Urinary bladder (tissue), 4 donors: ENCODE measurements around the gene ZNF277. TPM values are rescaled to one million over a fixed set of nuclear protein-coding genes. Genes with fewer than 3 reads are reported as not detected.

Source experiments
- DNase-seq: peaks from one replicate; pipeline ENCODE4 v3.0.0-alpha.2; 2015; ENCODE audit errors: extremely low spot score
- H3K27ac ChIP-seq: one replicate; pipeline ENCODE4 v1.5.1; 2013; ENCODE audit warnings: low read depth, mild to moderate bottlenecking, moderate library complexity
- H3K36me3 ChIP-seq: one replicate; pipeline ENCODE4 v1.6.1; 2013; ENCODE audit warnings: mild to moderate bottlenecking, moderate library complexity; ENCODE audit not compliant: insufficient read depth
- H3K4me1 ChIP-seq: one replicate; pipeline ENCODE4 v1.6.1; 2013; ENCODE audit warnings: mild to moderate bottlenecking, moderate library complexity; ENCODE audit not compliant: insufficient read depth
- H3K4me3 ChIP-seq: one replicate; pipeline ENCODE4 v1.5.1; 2013; ENCODE audit warnings: low read depth, low read length
- WGBS: extraction: QIAGEN DNeasy Blood & Tissue Kit; methylation state at CpG from one replicate; pipeline ENCODE4 v1.1.7; 2013; 5-methylcytosine and 5-hydroxymethylcytosine counted together
- polyA plus RNA-seq: library from polyadenylated mRNA; stranded (reverse); fragments of 200-250 nt; gene quantifications from one replicate; pipeline ENCODE4 v1.2.3, GENCODE V29; 2013
- total RNA-seq: library from RNA; depleted of rRNA; stranded (reverse); fragments of >200 nt; gene quantifications from one replicate; pipeline ENCODE4 v1.2.3, GENCODE V29; 2014
- donor health status: healthy with polysubstance abuse.
- donor health status: healthy.

Gene ZNF277
- total and polyA plus RNA-seq, 2 donors = 18.6 to 53.1 TPM

DNA sequence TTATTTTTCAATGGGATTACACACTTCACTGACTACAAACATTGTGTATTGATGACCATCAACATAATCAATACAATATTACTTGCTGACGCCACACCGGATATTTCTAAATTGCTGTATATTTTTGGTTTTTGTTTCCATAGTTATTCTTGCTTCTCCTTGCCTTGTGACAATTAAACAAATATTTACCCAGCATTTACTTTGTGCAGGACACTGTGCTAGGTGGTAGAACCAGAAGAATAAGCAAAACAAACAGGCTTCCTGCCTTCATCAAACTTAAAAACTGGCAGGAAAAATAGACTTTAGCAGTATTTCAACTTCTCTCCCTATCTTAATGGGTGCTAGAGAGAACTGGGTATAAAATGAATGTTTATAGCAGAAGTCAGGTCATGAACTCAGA, 50.6 kb downstream of the ZNF277 start:
- no peaks in the 10 kb centered on the region for H3K4me1 ChIP-seq
- WGBS = 83% methylated on average over 2 of the region's 2 CpGs
- H3K36me3 ChIP-seq = peaks cover 3% of the 10 kb centered on the region
- H3K27ac ChIP-seq = no peak overlapping the region
- H3K4me3 ChIP-seq = no peak overlapping the region
- no peak for DNase-seq

GRCh38 chr7:112260911-112261310, 54.4 kb downstream of the ZNF277 start:
- H3K4me3 ChIP-seq = no peak overlapping the region
- WGBS = 60% methylated on average over 2 of the region's 2 CpGs
- no peaks in the 10 kb centered on the region for H3K4me1 ChIP-seq
- H3K27ac ChIP-seq = no peak overlapping the region
- H3K36me3 ChIP-seq = no peaks in the 10 kb centered on the region
- no peak for DNase-seq

DNA sequence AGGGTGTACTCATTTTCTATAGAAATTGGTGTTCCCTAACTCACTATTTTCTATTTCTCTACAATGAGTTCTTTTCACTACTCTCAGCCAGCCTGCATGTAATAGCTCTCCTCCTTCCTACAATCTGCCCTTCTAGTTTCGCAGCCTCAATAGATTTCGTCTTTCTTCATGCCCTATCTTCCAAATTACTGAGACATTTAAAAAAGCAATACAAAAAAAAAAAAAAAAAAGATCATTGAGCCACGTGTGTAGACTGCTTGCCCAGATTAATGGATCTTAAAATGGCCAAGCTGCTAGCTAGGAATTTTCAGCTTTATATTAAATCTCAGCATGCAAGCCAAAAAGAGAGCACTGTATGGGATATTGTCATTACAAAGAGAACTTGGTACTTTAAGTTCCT, 55.5 kb downstream of the ZNF277 start:
- Histone ChIP-seq H3K27ac (no peak overlapping the region), H3K36me3 (no peaks in the 10 kb centered on the region), H3K4me3 (no peak overlapping the region), H3K4me1 (no peaks in the 10 kb centered on the region)
- no peak for DNase-seq
- 72% methylated on average over 3 of the region's 3 CpGs for WGBS

DNA sequence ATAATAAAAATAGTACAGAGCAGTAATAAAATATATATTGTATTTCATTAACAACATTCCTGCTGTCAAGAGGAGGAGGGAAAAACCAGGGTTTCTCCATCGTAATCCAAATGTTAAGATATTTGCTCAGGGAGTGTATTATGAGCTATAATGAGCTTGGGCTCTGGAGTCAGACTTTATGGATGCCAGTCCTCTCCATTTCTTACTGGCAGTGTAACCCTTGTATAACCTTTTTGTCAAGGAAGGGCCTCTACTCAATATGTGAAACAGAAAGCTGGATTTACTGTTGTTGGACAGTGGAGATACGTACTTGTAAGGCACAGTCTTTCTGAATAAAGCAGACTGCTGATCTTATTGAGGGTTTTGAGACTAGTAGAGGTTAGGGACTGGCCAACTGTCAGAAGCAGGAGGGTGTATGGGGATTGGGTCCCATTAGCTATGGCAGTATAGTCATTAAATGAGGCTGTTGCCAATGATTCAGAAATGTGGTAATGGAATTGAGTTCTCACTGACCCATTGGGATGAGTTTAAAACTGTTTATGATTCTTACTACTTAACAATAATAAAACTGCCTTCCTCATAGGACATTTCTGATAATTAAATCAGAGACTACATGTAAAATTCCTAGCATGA, 56.5 kb downstream of the ZNF277 start:
- no peaks in the 10 kb centered on the region for H3K4me1 ChIP-seq
- 65% methylated on average over 2 of the region's 2 CpGs for WGBS
- no peak for DNase-seq
- H3K27ac ChIP-seq = no peak overlapping the region
- H3K36me3 ChIP-seq = no peaks in the 10 kb centered on the region
- H3K4me3 ChIP-seq = no peak overlapping the region

GRCh38 chr7:112263519-112263918, 57.0 kb downstream of the ZNF277 start:
- Histone ChIP-seq H3K36me3 (no peaks in the 10 kb centered on the region), H3K4me1 (no peaks in the 10 kb centered on the region), H3K4me3 (no peak overlapping the region), H3K27ac (no peak overlapping the region)
- no peak for DNase-seq

- H3K27ac ChIP-seq = no peak overlapping the region
- WGBS = 90% methylated on average over 3 of the region's 3 CpGs
- H3K4me3 ChIP-seq = no peak overlapping the region
- H3K36me3 ChIP-seq = no peaks in the 10 kb centered on the region
- no peak for DNase-seq
- H3K4me1 ChIP-seq = no peaks in the 10 kb centered on the region
Measured at GRCh38 chr7:112266141-112266540, 59.6 kb downstream of the ZNF277 start.

- H3K4me3 ChIP-seq = no peak overlapping the region
- H3K27ac ChIP-seq = no peak overlapping the region
- DNase-seq = no peak
- no peaks in the 10 kb centered on the region for H3K36me3 ChIP-seq
- H3K4me1 ChIP-seq = no peaks in the 10 kb centered on the region
- 48% methylated on average over 5 of the region's 5 CpGs for WGBS
Measured at GRCh38 chr7:112266595-112267270, 60.2 kb downstream of the ZNF277 start.

- WGBS = 92% methylated on average over 1 of the region's 1 CpG
- DNase-seq = no peak
- no peak overlapping the region for H3K27ac ChIP-seq
- H3K36me3 ChIP-seq = no peaks in the 10 kb centered on the region
- H3K4me3 ChIP-seq = no peak overlapping the region
- H3K4me1 ChIP-seq = no peaks in the 10 kb centered on the region
Measured at GRCh38 chr7:112267944-112268691, 61.6 kb downstream of the ZNF277 start.

DNA sequence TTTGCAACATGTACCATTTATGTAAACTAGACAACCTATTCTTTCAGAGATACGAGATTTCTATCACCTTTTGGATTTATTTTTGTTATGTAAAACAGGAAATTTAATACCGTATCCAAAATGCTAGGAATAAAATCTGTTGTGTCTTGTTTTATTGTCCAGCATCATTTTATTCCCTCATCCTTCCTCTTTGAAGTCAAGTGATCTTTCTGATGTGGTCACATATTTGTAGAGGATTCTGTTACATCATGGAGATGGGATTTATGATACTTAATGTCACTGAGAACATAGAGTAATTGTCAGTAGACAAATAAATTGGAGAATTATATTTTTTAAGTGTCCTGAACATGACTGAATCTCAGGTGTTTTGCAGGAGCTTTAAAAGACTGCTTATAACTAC, 64.7 kb downstream of the ZNF277 start:
- DNase-seq = no peak
- Histone ChIP-seq H3K4me3 (no peak overlapping the region), H3K4me1 (no peaks in the 10 kb centered on the region), H3K36me3 (no peaks in the 10 kb centered on the region), H3K27ac (no peak overlapping the region)
- 66% methylated on average over 2 of the region's 2 CpGs for WGBS

- 89% methylated on average over 7 of the region's 7 CpGs for WGBS
- H3K4me3 ChIP-seq = no peak overlapping the region
- H3K4me1 ChIP-seq = no peaks in the 10 kb centered on the region
- no peak overlapping the region for H3K27ac ChIP-seq
- no peak for DNase-seq
- no peaks in the 10 kb centered on the region for H3K36me3 ChIP-seq
Measured at GRCh38 chr7:112272921-112273561, 66.5 kb downstream of the ZNF277 start.

GRCh38 chr7:112279042-112279441, 72.5 kb downstream of the ZNF277 start:
- Histone ChIP-seq H3K4me3 (no peak overlapping the region), H3K36me3 (no peaks in the 10 kb centered on the region), H3K4me1 (peaks cover 1% of the 10 kb centered on the region), H3K27ac (no peak overlapping the region)
- 93% methylated on average over 2 of the region's 2 CpGs for WGBS
- DNase-seq = no peak

GRCh38 chr7:112280267-112280666, 73.8 kb downstream of the ZNF277 start:
- Histone ChIP-seq H3K4me3 (no peak overlapping the region), H3K27ac (no peak overlapping the region), H3K36me3 (no peaks in the 10 kb centered on the region), H3K4me1 (peaks cover 1% of the 10 kb centered on the region)
- WGBS = 88% methylated on average over 2 of the region's 2 CpGs
- no peak for DNase-seq

DNA sequence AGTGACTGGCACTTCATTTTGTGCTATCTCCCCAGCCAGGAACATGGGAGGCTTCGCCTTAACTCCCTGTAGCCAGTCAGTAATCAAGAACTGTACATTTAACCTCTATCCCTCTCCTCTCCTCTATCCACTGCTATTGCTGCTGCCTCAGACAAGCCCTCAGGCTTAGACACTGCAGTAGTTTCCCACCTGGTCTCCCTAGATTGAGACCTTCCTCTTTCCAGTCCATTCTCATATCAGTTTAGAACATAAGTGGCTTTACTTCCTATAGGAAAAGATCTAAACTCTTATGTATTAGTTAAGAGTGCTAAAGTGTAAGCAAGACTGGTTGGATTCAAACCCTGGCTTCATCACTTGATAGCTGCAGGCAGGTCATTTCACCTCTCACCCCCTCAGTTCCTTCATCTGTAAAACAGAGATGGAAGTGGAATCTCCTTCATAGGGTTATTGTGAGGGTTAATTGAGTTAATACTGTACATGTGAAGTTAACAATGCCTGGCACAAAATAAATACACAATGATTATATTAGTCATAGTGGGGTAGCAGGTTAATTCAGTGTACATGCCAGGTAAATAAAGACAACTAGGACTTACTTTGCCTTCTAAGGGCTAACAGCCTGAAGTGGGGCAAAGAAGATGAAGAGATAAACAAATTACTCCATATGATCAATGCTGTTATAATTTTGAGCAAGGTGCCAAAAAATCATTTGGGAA, 76.1 kb downstream of the ZNF277 start:
- no peaks in the 10 kb centered on the region for H3K36me3 ChIP-seq
- H3K4me1 ChIP-seq = peaks cover 1% of the 10 kb centered on the region
- 93% methylated on average over 1 of the region's 1 CpG for WGBS
- H3K4me3 ChIP-seq = no peak overlapping the region
- H3K27ac ChIP-seq = no peak overlapping the region
- DNase-seq = no peak
